GM19240 (cell line): Measurements from ENCODE around the gene SRGAP1.

ENCODE experiments used
- DNase-seq: peaks from one replicate; pipeline ENCODE4 v3.0.0; 2011; ENCODE audit warnings: low spot score; ENCODE audit not compliant: insufficient read length

SRGAP1 gene

DNA sequence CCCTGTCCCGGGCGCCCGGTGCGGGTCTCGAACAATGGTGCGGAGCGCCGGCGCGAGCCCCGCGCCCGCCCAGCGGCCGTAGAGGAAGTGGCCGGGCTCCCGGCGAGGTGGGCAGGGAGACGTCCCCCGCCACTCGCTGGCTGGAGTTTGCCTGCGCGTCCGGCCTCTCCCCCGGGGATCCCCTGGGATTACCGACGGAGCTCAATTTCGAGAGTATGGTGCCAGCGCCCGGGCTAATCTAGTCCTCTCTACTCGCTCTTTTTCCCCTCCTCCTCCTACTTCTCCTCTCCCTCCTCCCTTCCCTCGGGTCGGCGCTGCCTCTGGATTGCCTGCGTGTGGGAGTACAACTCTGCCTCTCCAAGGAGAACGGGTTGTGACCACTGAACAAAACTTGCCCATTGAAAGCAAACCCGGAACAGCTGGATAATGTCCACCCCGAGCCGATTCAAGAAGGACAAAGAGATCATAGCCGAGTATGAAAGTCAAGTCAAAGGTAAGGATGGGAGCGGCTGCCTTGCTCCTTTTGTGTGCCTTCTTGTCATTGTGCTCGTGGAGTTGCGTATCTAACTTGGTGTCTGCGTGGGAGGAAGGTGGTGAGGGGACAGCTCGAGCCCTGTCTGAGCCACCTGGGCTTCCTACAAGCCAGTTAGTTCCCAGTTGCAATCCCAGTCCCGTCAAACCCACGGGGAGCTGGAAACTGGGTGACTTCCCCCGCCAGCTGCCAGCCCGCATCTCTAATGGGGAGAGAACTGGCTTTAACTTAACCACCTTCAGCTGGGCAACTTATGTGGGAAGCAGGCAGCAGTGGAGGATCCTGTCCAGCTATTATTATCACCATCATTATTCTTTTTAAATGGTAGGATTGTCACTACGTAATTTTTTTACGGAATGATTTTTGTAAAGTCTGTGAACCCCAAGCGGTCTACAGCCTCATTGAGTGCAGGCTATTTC lies at the start of gene SRGAP1:
TSS of gene SRGAP1 (plus strand) at position 310 of the 951 bp plus-strand sequence. CDS start at position 427, 117 bp downstream.
- DNase-seq = no peak

DNA sequence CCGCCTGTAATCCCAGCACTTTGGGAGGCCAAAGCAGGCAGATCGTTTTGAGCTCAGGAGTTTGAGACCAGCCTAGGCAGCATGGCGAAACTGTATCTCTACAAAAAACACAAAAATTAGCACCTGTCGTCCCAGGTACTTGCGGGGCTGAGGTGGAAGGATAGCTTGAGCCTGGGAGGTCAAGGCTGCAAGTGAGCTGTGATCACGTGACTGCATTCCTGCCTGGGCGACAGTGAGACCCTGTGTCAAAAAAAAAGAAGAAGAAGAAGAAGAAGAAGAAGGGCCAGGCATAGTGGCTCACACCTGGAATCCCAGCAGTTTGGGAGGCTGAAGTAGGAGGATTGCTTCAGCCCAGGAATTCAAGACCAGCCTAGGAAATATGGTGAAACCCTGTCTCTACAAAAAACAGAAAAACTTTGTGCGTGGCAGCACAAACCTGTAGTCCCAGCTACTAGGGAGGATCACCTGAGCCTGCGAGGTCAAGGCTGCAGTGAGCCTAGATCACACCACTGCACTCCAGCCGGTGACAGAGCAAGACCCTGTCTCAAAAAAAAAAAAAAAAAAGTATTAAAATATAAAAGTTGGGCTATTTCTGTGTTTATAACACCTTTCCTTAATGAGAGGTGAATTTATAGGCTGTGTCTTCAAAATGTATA lies 49.3 kb upstream of the SRGAP1 start:
- DNase-seq = no peak

DNA sequence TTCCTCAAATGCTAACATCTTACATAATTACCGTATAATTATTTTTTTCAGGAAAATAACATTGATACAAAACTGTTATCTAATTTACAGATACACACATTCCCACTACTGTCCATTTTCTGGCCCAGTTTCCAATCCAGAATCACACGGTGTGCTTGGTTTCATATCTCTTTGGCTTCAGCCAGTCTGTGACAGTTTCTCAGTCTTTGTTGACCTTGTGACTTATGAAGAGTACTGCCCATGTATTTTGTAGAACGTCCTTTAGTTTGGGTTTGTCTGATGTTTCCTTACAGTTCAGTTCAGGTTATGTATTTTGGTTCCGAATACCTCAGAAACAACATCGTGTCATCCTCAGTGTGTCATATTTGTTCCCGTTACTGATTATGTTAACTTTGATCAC lies 48.6 kb upstream of the SRGAP1 start:
- no peak for DNase-seq

DNA sequence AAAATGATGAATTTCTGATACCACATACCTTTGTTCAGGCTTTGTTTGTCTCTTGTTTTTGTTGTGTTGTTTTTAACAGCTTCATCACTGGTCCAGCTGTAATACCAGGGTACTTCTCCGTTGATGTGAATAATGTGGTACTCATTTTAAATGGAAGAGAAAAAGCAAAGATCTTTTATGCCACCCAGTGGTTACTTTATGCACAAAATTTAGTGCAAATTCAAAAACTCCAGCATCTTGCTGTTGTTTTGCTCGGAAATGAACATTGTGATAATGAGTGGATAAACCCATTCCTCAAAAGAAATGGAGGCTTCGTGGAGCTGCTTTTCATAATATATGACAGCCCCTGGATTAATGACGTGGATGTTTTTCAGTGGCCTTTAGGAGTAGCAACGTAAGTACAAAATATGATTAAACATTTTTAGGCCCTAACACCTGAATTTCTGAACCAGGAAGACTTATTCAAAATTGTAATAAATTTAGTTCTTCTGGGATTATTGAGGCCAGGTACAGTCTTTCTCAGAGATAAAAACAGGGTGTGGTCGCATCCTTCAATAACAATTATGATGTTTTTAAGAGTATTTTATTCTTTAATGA lies 42.4 kb upstream of the SRGAP1 start:
- DNase-seq = no peak

DNA sequence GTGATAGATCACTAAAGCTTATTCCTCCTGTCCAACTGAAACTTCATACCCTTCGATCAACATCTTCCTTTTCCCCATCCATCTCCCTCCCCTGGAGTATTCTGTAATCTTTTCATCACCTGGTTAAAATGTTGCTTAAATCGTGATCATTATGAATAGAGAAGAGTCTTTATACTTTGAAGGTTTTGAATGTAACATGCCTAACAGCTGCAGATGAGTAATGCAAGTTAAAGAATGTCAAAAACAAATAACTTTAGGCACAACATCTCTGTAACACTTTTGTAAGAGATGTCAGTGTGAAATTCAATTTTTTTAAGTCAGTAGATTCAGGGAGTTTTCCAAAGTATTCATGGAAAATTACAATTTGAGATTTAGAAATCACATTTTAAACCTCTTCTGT lies 39.8 kb upstream of the SRGAP1 start:
- no peak for DNase-seq

DNA sequence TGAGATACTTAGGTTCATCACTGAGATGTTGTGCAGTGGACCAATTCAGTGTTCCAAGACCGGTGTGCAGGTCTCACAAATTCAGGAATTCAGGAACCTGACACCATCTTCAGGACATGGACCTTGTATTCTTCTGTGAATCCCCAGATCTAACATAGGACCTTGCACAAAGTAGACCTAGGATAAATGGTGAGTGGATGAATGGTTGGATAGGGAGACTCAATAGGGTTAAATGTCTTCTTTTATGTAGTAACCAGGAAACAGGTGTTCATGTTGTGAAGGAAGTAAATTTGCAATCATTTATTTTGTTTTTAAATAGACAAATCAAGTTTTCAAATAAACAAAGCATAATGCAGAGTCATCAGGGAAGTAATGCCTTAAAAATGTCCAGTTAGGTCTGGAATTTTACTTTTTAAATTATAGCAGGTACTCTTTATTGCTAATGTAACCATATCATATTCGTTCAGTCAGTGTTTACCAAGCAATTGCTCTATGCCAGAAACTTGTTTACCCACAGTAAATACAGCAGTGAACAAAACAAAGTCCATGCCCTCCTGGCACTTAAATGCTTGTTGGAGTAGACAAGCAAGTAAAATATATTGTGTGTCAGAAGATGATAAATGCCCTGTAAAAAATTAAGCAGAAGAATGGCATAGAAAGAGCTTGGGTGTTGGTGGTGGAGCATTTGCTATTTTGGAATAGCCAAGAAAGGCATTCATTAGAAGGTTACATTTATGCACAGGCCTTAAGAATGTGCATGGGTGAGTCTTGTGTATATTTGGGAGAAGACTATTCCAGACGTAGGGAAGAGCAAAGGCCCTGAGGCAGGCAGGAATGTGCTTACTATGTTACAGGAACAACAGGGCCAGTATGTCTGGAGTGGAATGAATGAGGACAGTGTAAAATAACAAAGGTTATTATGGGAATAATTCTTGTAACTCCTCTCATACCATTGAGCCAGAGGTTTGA lies 38.5 kb upstream of the SRGAP1 start:
- no peak for DNase-seq

DNA sequence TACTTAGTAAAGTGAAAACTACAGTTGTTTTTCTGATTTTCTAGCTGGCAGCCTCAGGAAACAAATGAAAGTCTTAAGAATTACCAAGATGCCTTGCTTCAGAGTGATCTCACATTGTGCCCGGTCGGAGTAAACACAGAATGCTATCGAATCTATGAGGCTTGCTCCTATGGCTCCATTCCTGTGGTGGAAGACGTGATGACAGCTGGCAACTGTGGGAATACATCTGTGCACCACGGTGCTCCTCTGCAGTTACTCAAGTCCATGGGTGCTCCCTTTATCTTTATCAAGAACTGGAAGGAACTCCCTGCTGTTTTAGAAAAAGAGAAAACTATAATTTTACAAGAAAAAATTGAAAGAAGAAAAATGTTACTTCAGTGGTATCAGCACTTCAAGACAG lies 35.9 kb upstream of the SRGAP1 start:
- DNase-seq = no peak

DNA sequence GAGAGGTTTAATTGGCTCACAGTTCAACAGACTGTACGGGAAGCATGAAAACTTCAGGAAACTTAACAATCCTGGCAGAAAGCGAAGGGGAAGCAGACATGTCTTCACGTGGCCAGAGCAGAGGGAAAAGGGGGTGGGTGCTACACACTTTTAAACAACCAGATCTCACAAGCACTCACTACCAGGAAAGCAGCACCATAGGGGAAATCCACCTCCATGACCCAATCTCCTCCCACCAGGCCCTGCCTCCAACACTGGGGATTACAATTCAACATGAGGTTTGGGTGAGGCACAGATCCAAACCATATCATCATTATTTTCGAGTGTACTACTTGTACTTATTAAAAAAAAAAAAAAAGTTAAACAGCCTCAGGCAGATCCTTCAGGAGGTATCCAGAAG lies 34.9 kb upstream of the SRGAP1 start:
- DNase-seq = no peak

DNA sequence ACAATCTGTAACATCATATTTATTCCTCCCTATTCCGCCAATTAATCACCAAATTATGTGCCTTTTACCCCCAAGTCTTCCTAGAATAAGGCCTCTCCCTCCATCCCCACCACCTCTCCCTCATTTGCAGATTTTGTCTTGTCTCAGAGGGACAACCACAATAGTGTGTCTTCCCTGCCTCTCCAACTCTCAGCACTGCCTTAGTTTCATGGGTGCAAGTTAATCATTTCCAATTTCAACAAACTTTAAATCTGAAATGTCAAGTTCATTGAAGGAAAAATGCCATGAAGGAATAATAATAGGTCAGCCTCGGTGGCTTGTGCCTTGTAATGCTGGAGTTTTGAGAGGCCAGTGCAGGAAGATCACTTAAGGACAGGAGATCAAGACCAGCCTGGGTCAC lies 33.2 kb upstream of the SRGAP1 start:
- no peak for DNase-seq

DNA sequence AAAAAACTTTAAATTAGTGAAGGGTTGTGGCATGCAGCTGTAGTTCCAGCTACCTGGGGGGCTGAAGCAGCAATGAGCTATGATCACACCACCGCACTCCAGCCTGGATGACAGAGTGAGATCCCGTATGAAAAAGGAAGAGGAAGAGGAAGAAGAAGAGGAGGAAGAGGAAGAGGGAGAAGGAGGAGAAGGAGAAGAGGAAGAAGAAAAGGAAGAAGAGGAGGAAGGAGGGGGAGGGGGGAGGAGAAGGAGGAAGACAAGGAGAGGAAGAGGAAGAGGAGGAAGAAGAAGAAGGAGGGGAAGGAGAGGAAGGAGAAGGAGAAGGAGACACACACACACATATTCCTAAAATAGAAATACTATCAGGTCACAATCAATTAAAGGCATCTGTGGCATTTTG lies 32.7 kb upstream of the SRGAP1 start:
- no peak for DNase-seq

DNA sequence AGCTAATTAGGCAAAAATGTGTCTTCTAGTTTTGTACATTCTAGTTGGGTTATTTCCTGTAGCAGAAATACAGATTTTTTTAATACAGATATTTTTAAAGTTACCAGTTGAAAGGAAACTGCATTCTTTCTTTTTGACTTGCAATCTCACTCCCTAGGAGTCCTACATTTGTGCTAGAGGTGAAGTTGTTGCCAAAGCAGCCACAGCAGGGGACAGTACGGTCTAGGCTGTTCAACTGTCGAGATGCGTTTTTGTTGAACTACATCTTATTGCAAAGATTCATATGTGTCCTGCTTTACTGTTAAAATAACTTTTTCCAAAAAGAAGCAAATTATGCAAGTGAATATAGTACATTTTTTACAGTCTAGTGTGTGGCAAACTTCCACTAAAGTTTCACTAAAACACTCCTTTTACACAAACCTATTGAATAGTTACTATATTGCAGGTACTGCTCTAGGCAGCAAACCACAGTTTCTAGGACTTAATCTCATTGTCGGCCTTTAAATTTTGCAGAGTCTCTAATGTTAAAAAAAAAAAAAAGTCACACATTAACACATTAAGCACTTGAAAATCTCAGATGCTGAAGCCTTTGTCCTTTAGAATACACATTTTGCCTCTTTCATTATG lies 30.2 kb upstream of the SRGAP1 start:
- DNase-seq = no peak

DNA sequence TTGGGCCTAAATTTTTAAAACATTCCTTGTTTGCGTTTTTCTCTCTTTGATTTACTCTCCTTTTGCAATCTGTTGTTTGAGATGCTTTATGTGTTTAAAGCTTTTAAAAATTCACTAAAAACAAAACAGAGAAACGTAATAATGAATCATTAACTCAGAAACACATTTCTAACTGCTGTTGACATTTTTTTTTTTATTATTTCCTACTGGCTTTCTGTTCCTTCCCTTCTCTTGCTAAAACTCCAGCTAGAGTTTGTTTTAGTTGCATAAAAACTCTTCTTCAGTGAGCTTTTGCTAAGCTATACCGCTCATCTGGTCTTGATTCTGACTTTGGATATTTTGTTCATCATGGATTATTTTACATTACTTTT lies 29.0 kb upstream of the SRGAP1 start:
- no peak for DNase-seq

DNA sequence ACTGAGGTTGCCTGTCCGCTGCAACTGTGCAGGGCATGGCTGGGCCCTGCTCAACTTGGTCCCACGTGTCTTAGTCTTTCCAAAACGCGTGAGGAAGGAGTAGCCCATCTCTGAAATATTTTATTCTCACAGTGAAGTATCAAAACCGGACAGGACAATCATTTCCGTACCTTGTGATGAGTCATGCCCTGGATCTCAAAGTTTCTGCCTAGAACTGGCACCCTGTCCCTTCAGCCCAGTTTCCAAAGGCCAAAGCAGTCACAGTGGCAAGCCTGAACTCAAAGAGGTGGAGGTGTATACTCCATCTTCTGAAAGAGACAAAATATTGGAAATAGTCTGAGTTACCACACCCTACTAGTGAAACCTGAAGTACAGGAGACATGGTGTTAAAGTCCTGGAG lies 28.5 kb upstream of the SRGAP1 start:
- no peak for DNase-seq

DNA sequence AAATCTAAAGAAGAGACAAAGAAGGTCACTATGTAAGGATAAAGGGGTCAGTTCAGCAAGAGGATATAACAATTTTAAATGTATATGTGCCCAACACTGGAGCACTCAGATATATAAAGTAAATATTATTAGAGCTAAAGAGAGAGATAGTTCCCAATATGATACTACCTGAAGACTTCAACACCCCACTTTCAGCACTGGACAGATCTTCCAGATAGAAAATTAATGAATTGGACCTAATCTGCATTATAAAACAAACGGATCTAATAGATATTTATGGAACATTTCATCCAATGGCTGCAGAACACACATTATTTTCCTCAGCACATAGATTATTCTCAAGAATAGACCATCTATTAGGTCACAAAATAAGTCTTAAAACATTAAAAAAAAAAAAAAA lies 24.1 kb upstream of the SRGAP1 start:
- no peak for DNase-seq

DNA sequence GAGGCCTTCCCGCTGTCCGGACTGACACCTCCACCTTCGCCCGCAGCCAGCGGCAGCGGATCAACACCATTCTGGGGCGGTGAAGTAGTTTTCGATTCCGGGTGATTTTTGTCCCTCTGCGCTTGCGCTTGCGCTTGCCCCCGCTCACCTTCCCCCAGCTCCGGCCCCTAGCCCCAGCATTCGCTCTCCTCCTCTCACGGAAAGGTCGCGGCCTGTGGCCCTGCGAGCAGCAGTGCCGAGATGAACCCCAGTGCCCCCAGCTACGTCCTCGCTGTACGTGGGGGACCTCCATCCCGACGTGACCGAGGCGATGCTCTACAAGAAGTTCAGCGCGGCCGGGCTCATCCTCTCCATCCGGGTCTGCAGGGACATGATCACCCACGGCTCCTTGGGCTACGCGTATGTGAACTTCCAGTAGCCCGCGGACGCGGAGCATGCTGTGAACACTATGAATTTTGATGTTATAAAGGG lies 22.7 kb upstream of the SRGAP1 start:
- DNase-seq = no peak

DNA sequence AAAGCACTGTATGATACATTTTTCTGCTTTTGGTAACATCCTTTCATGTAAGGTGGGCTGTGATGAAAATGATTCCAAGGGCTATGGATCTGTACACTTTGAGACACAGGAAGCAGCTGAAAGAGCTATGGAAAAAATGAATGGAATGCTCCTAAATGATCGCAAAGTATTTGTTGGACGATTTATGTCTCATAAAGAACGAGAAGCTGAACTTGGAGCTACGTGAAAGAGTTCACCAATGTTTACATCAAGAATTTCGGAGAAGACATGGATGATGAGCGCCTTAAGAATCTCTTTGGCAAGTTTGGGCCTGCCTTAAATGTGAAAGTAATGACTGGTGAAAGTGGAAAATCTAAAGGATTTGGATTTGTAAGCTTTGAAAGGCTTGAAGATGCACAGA lies 22.1 kb upstream of the SRGAP1 start:
- DNase-seq = no peak

DNA sequence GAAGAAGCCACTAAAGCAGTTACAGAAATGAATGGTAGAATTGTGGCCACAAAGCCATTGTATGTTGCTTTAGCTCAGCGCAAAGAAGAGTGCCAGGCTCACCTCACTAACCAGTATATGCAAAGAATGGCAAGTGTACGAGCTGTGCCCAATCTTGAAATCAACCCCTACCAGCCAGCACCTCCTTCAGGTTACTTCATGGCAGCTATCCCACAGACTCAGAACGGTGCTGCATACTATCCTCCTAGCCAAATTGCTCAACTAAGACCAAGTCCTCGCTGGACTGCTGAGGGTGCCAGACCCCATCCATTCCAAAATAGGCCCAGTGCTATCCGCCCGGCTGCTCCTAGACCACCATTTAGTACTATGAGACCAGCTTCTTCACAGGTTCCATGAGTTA lies 21.5 kb upstream of the SRGAP1 start:
- no peak for DNase-seq

DNA sequence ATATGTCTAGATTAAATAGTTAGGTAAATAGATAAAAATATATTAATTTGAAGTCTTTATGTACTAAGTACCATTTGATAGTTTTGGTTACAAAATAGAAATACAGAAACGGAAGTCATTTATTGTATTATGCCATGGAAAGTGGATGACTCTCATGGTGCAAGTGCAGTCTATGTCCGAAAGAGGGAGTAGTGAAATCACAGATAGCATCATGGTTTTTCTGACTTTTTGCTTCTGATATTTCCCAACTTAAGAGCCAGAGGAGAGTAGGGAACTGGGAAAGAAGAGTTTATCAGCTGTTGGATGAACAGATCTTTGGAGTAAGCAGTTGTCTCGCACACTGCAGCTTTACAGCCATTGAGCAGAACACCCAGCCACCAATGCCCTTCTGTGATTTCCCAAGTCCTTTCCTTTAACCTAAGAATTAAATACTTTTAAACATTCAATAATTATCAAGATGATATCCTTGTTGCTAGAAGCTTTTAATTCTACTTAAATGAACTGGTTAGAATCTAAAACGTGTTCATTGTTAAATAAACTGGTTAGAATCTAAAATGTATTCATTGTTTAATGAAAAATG lies 18.4 kb upstream of the SRGAP1 start:
- no peak for DNase-seq

DNA sequence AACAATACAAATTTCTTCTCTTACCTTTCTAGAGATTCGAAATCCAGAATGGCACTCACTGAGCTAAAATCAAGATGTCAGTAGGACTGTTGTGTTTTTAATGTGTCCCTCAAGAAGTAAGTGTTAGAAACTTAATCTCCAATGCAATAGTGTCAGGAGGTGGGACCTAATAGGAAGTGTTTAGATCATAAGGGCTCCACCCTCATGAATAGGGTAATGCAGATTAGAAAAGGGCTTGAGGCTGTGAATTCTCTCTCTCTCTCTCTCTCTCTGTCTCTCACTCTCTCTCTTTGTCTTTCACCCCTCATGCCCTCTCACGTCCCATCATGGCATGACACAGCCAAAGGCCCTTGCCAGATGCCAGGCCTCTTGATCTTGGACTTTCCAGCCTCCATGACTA lies 15.6 kb upstream of the SRGAP1 start:
- DNase-seq = no peak

DNA sequence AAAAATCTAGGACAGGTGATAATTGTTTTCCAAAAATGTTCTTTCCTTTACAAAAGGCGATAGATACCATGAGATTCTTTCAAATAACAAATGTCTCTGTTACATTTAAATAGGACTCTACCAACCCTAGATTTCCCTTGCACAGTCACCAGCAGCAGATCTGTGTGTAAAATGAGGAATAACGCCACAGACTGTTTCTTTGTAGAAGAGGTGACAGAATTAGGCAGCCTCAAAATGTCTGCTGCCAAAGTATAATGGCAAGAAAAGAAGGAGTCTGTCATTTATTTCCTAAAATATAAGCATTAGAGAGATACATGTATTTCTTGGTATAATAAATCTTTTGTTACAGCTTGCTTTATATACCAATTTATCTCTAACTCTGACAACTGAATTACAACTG lies 8.5 kb upstream of the SRGAP1 start:
- no peak for DNase-seq
